Brain microvascular endothelial cell (primary cell): Measurements from ENCODE around the gene KRIT1.

Source experiments
- DNase-seq: peaks from one replicate; pipeline ENCODE4 v3.0.0-alpha.2; 2020
- H3K27ac ChIP-seq: fragments of 250-450 bp; sonication (Bioruptor Pico); 2 replicates; pipeline ENCODE4 v1.5.1; 2020; ENCODE audit warnings: mild to moderate bottlenecking, moderate library complexity
- H3K27me3 ChIP-seq: fragments of 250-450 bp; sonication (Bioruptor Pico); replicated peaks from 2 replicates; pipeline ENCODE4 v1.5.1; 2020; ENCODE audit warnings: mild to moderate bottlenecking
- H3K36me3 ChIP-seq: fragments of 250-450 bp; sonication (Bioruptor Pico); replicated peaks from 2 replicates; pipeline ENCODE4 v1.5.1; 2020; ENCODE audit warnings: mild to moderate bottlenecking
- H3K4me3 ChIP-seq: 2 replicates; pipeline ENCODE4 v1.5.1; 2011; ENCODE audit warnings: low read depth, mild to moderate bottlenecking, control low read depth, low read length, moderate library complexity
- in situ Hi-C: cut with HindIII; loops from 2 replicates; pipeline ENCODE4 v1.10.0; 2017; ENCODE audit warnings: low sequenced_read_pairs, low pct_ligation_motif_present
- TF ChIP-seq, protein P1 (sequence below): IDR thresholded peaks from 2 replicates; pipeline ENCODE4 v1.5.1; 2011; ENCODE audit warnings: low read depth, mild to moderate bottlenecking, moderate library complexity, low read length, control low read depth, inconsistent platforms; ENCODE audit errors: missing control alignments

The KRIT1 gene

DNA sequence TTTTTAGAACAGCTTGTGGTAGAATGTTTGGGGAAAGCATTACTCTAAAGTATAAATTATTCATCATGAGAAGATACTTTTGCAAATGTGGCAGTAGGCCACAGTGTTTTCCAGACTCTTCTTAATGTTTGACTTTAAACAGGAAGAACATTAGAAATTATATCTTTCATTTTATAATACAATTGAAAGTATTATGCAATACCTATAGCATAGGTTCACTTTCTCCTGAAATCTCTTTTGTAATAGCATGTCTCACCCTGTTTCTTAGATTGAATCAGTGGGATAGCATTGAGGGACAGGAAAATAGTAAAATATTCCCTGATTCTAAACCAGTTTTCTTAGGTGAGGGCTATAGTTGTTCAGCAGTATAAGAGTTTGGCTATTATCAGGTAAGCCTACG is 23.2 kb upstream of the KRIT1 start:
- Histone ChIP-seq H3K4me3 (no peak overlapping the region), H3K36me3 (no peaks in the 10 kb centered on the region), H3K27ac (no peak overlapping the region), H3K27me3 (no peaks in the 10 kb centered on the region)
- in situ Hi-C loops = no loop called here
- TF ChIP-seq, protein P1, sequence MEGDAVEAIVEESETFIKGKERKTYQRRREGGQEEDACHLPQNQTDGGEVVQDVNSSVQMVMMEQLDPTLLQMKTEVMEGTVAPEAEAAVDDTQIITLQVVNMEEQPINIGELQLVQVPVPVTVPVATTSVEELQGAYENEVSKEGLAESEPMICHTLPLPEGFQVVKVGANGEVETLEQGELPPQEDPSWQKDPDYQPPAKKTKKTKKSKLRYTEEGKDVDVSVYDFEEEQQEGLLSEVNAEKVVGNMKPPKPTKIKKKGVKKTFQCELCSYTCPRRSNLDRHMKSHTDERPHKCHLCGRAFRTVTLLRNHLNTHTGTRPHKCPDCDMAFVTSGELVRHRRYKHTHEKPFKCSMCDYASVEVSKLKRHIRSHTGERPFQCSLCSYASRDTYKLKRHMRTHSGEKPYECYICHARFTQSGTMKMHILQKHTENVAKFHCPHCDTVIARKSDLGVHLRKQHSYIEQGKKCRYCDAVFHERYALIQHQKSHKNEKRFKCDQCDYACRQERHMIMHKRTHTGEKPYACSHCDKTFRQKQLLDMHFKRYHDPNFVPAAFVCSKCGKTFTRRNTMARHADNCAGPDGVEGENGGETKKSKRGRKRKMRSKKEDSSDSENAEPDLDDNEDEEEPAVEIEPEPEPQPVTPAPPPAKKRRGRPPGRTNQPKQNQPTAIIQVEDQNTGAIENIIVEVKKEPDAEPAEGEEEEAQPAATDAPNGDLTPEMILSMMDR = no peak
- DNase-seq = no peak

GRCh38 chr7:92266415-92267241 is 20.9 kb upstream of the KRIT1 start:
- Histone ChIP-seq H3K27me3 (no peaks in the 10 kb centered on the region), H3K27ac (no peak overlapping the region), H3K36me3 (no peaks in the 10 kb centered on the region), H3K4me3 (no peak overlapping the region)
- in situ Hi-C loops = no loop called here
- peak; percentile 23 for DNase-seq
- TF ChIP-seq, protein P1 = peak; percentile 7

DNA sequence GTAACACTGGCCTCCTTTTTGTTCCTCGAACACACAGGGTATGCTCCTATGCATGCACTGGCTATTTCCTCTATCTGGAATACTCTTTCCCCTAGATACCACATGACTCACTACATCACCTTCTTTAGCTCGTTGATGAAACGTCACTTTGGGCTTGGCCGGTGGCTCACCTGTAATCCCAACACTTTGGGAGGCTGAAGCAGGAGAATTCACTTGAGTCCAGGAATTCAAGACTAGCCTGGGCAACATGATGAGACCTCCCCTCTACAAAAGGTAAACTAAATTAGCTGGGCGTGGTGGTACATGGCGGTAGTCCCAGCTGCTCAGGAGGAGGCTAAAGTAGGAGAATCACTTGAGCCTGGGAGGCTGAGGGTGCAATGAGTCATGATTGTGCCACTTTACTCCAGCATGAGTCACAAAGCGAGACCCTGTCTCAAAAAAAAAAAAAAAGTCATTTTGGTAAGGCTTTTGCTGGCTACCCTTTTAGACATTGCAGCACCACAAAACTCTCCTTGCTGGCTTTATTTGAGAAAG is 14.6 kb upstream of the KRIT1 start:
- H3K4me3 ChIP-seq = no peak overlapping the region
- DNase-seq = no peak
- H3K27ac ChIP-seq = no peak overlapping the region
- H3K27me3 ChIP-seq = no peaks in the 10 kb centered on the region
- in situ Hi-C loops = no loop called here
- TF ChIP-seq, protein P1 = no peak
- no peaks in the 10 kb centered on the region for H3K36me3 ChIP-seq

GRCh38 chr7:92259610-92260247 is 14.0 kb upstream of the KRIT1 start:
- H3K27ac ChIP-seq = no peak overlapping the region
- no peak for DNase-seq
- in situ Hi-C loops = no loop called here

DNA sequence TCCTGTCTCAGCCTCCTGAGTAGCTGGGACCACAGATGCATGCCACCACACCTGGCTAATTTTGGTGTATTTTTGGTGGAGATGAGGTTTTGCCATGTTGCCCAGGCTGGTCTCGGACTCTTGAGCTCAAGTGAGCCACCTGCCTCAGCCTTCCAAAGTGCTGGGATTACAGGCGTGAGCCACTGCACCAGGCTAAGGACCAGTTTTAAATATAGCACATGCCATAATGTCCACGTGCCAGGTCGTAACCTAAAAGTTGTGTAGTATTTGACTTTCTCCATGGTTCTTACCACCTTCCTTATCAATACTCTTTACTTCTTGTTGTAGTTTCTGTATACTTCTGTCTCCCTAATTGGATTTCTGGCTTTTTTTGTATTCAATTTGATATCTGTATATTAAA is 13.3 kb upstream of the KRIT1 start:
- no peak overlapping the region for H3K27ac ChIP-seq
- TF ChIP-seq, protein P1 = no peak

More at GRCh38 chr7:92259610-92260247, 14.0 kb upstream of the KRIT1 start:
- Histone ChIP-seq H3K36me3 (no peaks in the 10 kb centered on the region), H3K27me3 (no peaks in the 10 kb centered on the region), H3K4me3 (no peak overlapping the region)
- TF ChIP-seq, protein P1 = no peak

More for the DNA sequence above, 13.3 kb upstream of the KRIT1 start:
- Histone ChIP-seq H3K27me3 (no peaks in the 10 kb centered on the region), H3K4me3 (no peak overlapping the region), H3K36me3 (no peaks in the 10 kb centered on the region)
- in situ Hi-C loops = no loop called here
- no peak for DNase-seq
